ENCODE data around the gene UBFD1.
"Not testable (repeated sequence)": the region's sequence is repeated elsewhere in the genome, so short reads cannot be mapped to it uniquely, and the experiment has no call there.

Gene UBFD1
- total RNA-seq, result 16.0 to 36.6 (median 27.0) reads per million in 18 experiments

- peak; percentile 98 to 99 for DNase-seq
These were observed at the start of gene UBFD1, which contains the start of gene EARS2 for GRCh38 chr16:23556881-23557778. Gene UBFD1, plus strand, starts transcription at chr16:23557727. Its CDS starts 16 bp downstream, at chr16:23557743. Gene EARS2, minus strand, starts transcription at chr16:23557350. Its CDS starts 7 bp downstream, at chr16:23557343.

DNA sequence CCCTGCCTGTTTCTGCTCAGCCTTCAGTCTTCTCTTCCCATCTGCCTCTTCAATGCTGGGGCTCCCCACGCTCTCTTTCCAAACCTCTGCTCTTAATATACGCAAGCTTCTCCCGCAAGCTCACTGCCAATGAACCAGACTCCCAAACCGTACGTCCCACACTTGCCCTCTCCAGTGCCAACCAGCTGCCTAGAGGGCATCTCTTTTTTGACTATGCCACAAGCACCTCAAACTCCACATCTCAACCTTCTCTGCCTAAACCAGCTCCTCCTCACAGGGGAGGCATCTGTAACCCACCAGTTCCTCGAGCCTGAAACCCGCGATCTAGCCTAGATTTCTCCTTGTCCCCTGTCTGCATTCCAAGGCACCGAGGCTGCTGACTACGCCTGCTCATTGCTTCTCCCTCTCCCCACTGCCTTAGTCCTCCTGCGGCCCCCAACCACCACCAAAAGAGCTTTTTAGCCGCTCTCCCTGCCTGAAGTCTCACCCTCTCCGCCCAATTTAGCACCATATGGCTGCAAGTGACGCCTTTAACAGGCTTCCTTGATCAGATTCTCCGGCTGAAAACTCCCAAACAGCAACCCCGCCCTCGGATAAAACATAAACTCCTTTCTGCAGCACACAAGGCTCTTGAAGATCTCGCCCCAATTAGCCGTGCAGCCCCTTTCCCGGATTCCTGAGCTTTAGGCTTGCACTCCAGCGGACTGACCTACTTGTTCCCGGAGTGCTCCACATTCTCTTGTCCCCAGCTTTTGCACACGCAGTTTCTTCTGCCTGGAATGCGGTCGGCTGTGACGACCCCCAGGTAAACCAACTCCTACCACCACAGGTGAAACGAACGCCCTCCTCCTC, 48.7 kb upstream of the UBFD1 start:
- DNase-seq, result no peak

DNA sequence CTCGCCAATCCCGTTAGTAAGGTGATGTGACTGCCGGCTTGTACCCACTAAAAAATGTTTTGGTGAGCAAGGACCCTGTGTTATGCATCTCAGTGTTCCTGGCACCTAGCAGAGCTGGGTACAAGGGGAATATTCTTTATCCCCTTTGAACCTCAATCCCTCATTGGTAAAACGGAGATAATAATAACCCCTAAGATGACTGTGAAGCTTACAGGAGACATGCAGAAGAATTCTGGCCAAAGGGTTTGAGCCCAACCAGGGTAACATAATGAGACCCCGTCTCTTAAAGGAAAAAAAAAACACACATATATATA, 48.1 kb upstream of the UBFD1 start:
- DNase-seq, result no peak

GRCh38 chr16:23509782-23510163, 47.8 kb upstream of the UBFD1 start:
- peak; percentile 26 to 37 for DNase-seq

DNA sequence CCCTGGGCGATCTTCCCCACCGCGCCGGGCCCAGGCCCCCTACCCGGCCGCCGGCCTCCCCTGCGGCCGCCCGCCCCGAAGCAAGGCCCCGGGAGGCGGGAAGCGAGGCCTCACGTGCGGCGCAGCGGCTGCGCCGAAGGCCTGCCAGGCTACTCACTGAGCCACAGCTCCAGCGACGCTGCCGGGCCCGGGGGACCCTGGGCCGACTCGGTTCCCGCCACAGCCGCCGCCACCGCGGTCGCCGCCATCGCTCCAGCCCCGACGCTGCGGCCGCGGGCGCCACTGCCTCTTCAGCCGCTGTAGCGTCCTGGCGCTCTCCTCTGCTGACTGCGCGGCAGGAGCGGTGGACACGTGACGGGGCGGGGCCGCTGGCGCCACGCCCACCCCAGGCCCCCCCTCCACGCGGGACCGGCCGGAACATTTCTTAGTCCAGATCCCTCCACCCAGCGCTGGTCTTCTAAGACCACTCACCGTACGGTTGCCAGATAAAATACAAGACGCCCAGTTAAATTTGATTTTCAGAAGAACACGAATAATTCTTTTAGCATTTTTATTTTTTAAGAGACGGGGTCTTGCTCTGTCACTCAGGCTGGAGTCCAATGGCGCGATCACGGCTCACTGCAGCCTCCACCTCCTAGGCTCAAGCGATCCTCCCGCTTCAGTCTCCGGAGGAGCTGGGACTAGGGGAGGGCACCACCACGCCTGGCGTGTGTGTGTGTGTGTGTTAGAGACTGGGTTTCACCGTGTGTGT, 47.2 kb upstream of the UBFD1 start, which contains the start of gene GGA2:
Gene GGA2 (minus strand): TSS at position 331 of the 751 bp plus-strand sequence. CDS start 83 bp downstream, at position 248.
- peak; percentile 76 to 85 for DNase-seq

GRCh38 chr16:23510915-23511270, 46.6 kb upstream of the UBFD1 start:
- DNase-seq, result not testable (repeated sequence)

DNA sequence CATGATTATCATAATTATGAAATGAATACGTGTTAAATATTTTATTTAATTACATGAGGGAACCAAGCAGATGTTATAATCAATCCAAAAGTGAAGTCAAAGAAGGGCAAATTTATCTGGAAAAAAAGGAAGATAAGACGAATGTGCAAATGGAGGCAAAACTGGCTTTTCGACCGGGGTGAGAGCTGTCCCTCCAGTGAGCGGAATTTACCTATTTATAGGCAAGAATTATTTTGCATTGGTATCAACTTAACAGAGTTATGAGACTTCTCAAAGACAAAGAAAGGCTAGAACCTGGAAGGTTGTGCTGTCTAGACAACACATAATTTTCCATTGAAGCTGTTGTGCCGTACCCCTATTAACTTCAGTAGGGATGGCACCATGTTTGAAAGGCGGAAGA, 45.8 kb upstream of the UBFD1 start:
- DNase-seq, result no peak

GRCh38 chr16:23512168-23512695, 45.3 kb upstream of the UBFD1 start:
- no peak for DNase-seq

- DNase-seq, result no peak
These were observed 43.0 kb upstream of the UBFD1 start for GRCh38 chr16:23514381-23515152.

DNA sequence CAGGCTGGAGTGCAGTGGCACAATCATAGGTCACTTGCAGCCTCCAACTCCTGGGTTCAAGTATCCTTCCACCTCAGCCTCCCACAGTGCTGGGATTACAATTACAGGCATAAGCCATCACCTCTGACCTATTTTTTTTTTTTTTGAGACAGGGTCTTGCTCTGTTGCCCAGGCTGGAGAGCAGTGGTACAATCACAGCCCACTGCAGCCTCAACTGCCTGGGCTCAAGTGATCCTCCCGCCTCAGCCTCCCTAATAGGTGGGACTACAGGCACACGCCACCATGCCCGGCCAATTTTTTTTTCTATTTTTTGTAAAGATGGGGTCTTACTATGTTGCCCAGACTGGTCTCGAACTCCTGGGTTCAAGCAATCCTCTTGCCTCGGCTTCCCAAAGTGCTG, 41.6 kb upstream of the UBFD1 start:
- DNase-seq, result no peak

DNA sequence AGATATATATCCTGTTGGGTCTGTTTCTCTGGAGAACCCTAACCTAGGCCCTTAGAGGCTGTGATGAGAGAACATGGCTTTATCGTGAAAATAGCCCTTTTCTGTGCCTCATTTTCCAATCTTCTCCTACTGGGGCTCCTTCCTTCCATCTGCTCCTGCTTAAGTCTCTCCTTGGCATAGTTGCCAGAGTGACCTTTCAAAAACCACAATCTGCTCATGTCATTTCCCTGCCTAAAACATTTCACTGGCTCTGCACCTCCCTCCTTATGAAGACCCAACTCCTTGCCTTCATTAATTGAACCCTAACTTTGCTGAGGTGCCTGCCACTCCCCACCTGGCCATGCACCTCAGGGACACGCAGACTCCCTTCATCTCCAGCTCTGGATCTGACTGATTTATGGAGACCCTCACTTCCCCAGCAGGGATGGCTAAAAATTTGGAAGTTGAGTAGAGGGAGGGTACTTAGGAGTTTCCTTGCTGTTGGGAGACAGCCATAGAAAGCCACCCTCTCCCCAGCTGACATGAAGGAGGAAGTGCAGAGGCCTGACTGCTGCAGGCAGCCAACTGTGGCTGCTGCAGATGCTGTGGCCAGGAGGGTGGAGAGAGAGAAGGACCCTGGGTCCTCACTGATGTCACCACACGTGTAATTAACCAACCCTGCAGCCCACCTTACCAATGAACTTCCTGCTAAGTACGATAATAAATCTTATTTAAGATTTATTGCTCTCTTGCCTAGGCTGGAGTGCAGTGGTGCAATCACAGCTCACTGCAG, 41.0 kb upstream of the UBFD1 start:
- peak; percentile 29 to 47 for DNase-seq

DNA sequence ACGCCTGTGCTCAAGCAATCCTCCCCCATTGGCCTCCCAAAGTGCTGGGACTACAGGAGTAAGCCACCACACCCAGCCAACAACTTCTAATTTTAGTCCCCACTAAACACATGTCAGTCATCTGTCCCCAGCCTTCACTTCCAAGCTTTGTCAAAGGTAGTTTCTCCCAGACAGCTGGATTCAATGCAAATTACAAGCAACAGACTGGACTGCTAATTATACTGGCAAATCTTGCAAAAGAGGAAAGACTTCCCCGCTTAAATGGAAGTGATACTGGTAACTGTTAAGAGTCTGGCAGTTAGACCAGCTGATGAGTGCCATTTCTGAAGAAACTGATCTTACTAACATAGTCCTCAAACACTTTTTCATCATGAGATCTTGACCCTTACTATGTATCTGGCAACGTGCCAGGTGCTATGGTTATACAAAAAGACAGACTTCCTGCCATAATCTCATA, 39.1 kb upstream of the UBFD1 start:
- DNase-seq, result peak; percentile 77 to 90

- DNase-seq, result no peak
These were observed 38.2 kb upstream of the UBFD1 start for GRCh38 chr16:23519282-23519681.

DNA sequence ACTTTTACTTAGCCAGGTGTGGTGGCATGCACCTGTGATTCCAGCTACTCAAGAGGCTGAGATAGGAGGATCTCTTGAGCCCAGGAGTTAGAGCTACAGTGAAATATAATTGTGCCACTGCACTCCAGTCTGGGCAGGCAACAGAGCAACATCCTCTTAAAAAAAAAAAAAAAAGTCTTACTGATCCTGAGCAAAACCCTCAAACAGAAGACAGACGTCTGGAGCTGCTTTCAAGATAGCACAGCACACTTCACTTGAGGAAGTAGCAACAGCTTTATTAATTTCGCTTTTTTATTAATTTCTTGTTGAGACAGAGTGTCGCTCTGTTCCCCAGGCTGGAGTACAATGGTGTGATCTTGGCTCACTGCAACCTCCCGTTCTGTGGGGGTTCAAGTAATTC, 37.0 kb upstream of the UBFD1 start:
- peak; percentile 60 to 70 for DNase-seq

GRCh38 chr16:23521037-23521743, 36.3 kb upstream of the UBFD1 start:
- peak; percentile 56 to 85 for DNase-seq

GRCh38 chr16:23521965-23522364, 35.6 kb upstream of the UBFD1 start:
- no peak for DNase-seq

- peak in 1 of 2 donors; percentile 37 for DNase-seq
These were observed 34.2 kb upstream of the UBFD1 start for GRCh38 chr16:23523321-23523720.

GRCh38 chr16:23523876-23524385, 33.6 kb upstream of the UBFD1 start:
- no peak for DNase-seq

GRCh38 chr16:23524886-23525285, 32.6 kb upstream of the UBFD1 start:
- no peak for DNase-seq

Measured in inflammatory macrophage (primary cell).